Central memory CD8-positive, alpha-beta T cell (primary cell): ENCODE data around the gene ATP9B.
"Not testable (repeated sequence)": the region's sequence is repeated elsewhere in the genome, so short reads cannot be mapped to it uniquely, and the experiment has no call there.

Experiments
- ATAC-seq: fragments of 150-1000 bp; cut with Tn5 transposase; replicated peaks from 2 replicates; pipeline ENCODE4 v1.10.0; 2022; ENCODE audit warnings: mild to moderate bottlenecking, moderate FRiP score, moderate number of reproducible peaks; ENCODE audit not compliant: poor library complexity, severe bottlenecking; ENCODE audit errors: extremely low read depth
- DNase-seq, 2 donors: peaks; one replicate each; pipeline ENCODE4 v3.0.0; 2021; ENCODE audit warnings: low spot score in 2 of 2
- H3K27ac Mint-ChIP-seq: one replicate; pipeline ENCODE4 v1.8.0; 2022; ENCODE audit warnings: low read depth, mild to moderate bottlenecking, moderate library complexity, mixed read lengths
- H3K27me3 Mint-ChIP-seq: one replicate; pipeline ENCODE4 v1.8.0; 2022; ENCODE audit warnings: mixed read lengths
- H3K36me3 Mint-ChIP-seq: one replicate; pipeline ENCODE4 v1.8.0; 2022; ENCODE audit warnings: mild to moderate bottlenecking, moderate library complexity, mixed read lengths; ENCODE audit not compliant: insufficient read depth
- H3K4me1 Mint-ChIP-seq: one replicate; pipeline ENCODE4 v1.8.0; 2022; ENCODE audit warnings: mixed read lengths
- H3K4me3 Mint-ChIP-seq: one replicate; pipeline ENCODE4 v1.8.0; 2022; ENCODE audit warnings: mild to moderate bottlenecking, moderate library complexity, mixed read lengths
- H3K9me3 Mint-ChIP-seq: one replicate; pipeline ENCODE4 v1.8.0; 2022; ENCODE audit warnings: mixed read lengths

ATP9B gene

GRCh38 chr18:79321625-79322405, 252.6 kb downstream of the ATP9B start:
- no peak overlapping the region for H3K4me3 Mint-ChIP-seq
- ATAC-seq = no peak
- H3K27me3 Mint-ChIP-seq = no peaks in the 10 kb centered on the region
- H3K4me1 Mint-ChIP-seq = peaks cover 43% of the 10 kb centered on the region
- peaks cover 10% of the 10 kb centered on the region for H3K36me3 Mint-ChIP-seq
- peaks cover under 1% of the 10 kb centered on the region for H3K9me3 Mint-ChIP-seq
- H3K27ac Mint-ChIP-seq = no peak overlapping the region
- DNase-seq = no peak

- Mint-ChIP-seq H3K27ac (no peak overlapping the region), H3K27me3 (no peaks in the 10 kb centered on the region), H3K9me3 (peaks cover 6% of the 10 kb centered on the region), H3K36me3 (peaks cover 15% of the 10 kb centered on the region), H3K4me1 (peaks cover 46% of the 10 kb centered on the region), H3K4me3 (no peak overlapping the region)
- no peak for DNase-seq
- no peak for ATAC-seq
These were observed 253.2 kb downstream of the ATP9B start for GRCh38 chr18:79322441-79322840.

GRCh38 chr18:79323471-79323870, 254.3 kb downstream of the ATP9B start:
- Mint-ChIP-seq H3K27me3 (no peaks in the 10 kb centered on the region), H3K4me3 (no peak overlapping the region), H3K9me3 (peaks cover 6% of the 10 kb centered on the region), H3K4me1 (peaks cover 41% of the 10 kb centered on the region), H3K27ac (no peak overlapping the region), H3K36me3 (peaks cover 22% of the 10 kb centered on the region)
- ATAC-seq (no peak), DNase-seq (no peak)

- peaks cover 23% of the 10 kb centered on the region for H3K36me3 Mint-ChIP-seq
- no peaks in the 10 kb centered on the region for H3K27me3 Mint-ChIP-seq
- peaks cover 6% of the 10 kb centered on the region for H3K9me3 Mint-ChIP-seq
- peaks cover 30% of the 10 kb centered on the region for H3K4me1 Mint-ChIP-seq
- DNase-seq (no peak), ATAC-seq (peak; percentile 76)
- H3K27ac Mint-ChIP-seq = peak overlapping the region; percentile 54
- peak overlapping the region; percentile 50 for H3K4me3 Mint-ChIP-seq
These were observed 257.4 kb downstream of the ATP9B start for GRCh38 chr18:79326413-79327198.

- Mint-ChIP-seq H3K4me3 (peak overlapping the region; percentile 50), H3K4me1 (peaks cover 30% of the 10 kb centered on the region), H3K9me3 (peaks cover 6% of the 10 kb centered on the region), H3K27ac (peak overlapping the region; percentile 54), H3K36me3 (peaks cover 21% of the 10 kb centered on the region), H3K27me3 (no peaks in the 10 kb centered on the region)
- ATAC-seq (peak; percentile 60), DNase-seq (no peak)
These were observed 258.1 kb downstream of the ATP9B start for GRCh38 chr18:79327199-79327721.

- Mint-ChIP-seq H3K4me3 (peak overlapping the region; percentile 50), H3K4me1 (peaks cover 30% of the 10 kb centered on the region), H3K27ac (peak overlapping the region; percentile 54), H3K36me3 (peaks cover 26% of the 10 kb centered on the region)
- not testable (repeated sequence) for H3K9me3 Mint-ChIP-seq, ATAC-seq, H3K27me3 Mint-ChIP-seq, DNase-seq
These were observed 258.7 kb downstream of the ATP9B start for GRCh38 chr18:79327915-79328314.

- H3K27ac Mint-ChIP-seq = no peak overlapping the region
- ATAC-seq = no peak
- H3K4me3 Mint-ChIP-seq = no peak overlapping the region
- H3K36me3 Mint-ChIP-seq = peaks cover 30% of the 10 kb centered on the region
- H3K9me3 Mint-ChIP-seq = peaks cover 6% of the 10 kb centered on the region
- peaks cover 30% of the 10 kb centered on the region for H3K4me1 Mint-ChIP-seq
- no peaks in the 10 kb centered on the region for H3K27me3 Mint-ChIP-seq
- no peak for DNase-seq
These were observed 259.7 kb downstream of the ATP9B start for GRCh38 chr18:79328887-79329286.

GRCh38 chr18:79329786-79330185, 260.6 kb downstream of the ATP9B start:
- Mint-ChIP-seq H3K36me3 (peaks cover 31% of the 10 kb centered on the region), H3K27ac (no peak overlapping the region), H3K4me1 (peaks cover 27% of the 10 kb centered on the region), H3K4me3 (no peak overlapping the region), H3K9me3 (peaks cover 6% of the 10 kb centered on the region), H3K27me3 (no peaks in the 10 kb centered on the region)
- ATAC-seq = no peak
- DNase-seq = no peak

GRCh38 chr18:79332646-79333045, 263.5 kb downstream of the ATP9B start:
- DNase-seq (no peak), ATAC-seq (no peak)
- Mint-ChIP-seq H3K4me3 (no peak overlapping the region), H3K4me1 (peaks cover 6% of the 10 kb centered on the region), H3K9me3 (no peaks in the 10 kb centered on the region), H3K27me3 (no peaks in the 10 kb centered on the region), H3K36me3 (peaks cover 25% of the 10 kb centered on the region), H3K27ac (no peak overlapping the region)

- peaks cover 22% of the 10 kb centered on the region for H3K36me3 Mint-ChIP-seq
- peak overlapping the region; percentile 67 for H3K27ac Mint-ChIP-seq
- peaks cover 3% of the 10 kb centered on the region for H3K4me1 Mint-ChIP-seq
- H3K9me3 Mint-ChIP-seq = no peaks in the 10 kb centered on the region
- no peak overlapping the region for H3K4me3 Mint-ChIP-seq
- DNase-seq (no peak), ATAC-seq (no peak)
- no peaks in the 10 kb centered on the region for H3K27me3 Mint-ChIP-seq
These were observed 263.9 kb downstream of the ATP9B start for GRCh38 chr18:79333046-79333445.

- DNase-seq (no peak), ATAC-seq (no peak)
- H3K4me1 Mint-ChIP-seq = no peaks in the 10 kb centered on the region
- H3K36me3 Mint-ChIP-seq = peaks cover 23% of the 10 kb centered on the region
- H3K4me3 Mint-ChIP-seq = no peak overlapping the region
- no peaks in the 10 kb centered on the region for H3K27me3 Mint-ChIP-seq
- no peak overlapping the region for H3K27ac Mint-ChIP-seq
- H3K9me3 Mint-ChIP-seq = no peaks in the 10 kb centered on the region
These were observed 265.5 kb downstream of the ATP9B start for GRCh38 chr18:79334496-79335233.

GRCh38 chr18:79335833-79336360, 266.7 kb downstream of the ATP9B start:
- no peak overlapping the region for H3K27ac Mint-ChIP-seq
- no peak for ATAC-seq
- H3K4me1 Mint-ChIP-seq = no peaks in the 10 kb centered on the region
- H3K36me3 Mint-ChIP-seq = peaks cover 16% of the 10 kb centered on the region
- H3K9me3 Mint-ChIP-seq = no peaks in the 10 kb centered on the region
- no peak overlapping the region for H3K4me3 Mint-ChIP-seq
- no peaks in the 10 kb centered on the region for H3K27me3 Mint-ChIP-seq
- DNase-seq = no peak
